Measurements from ENCODE around the gene MIGA2.

MIGA2 gene

DNA sequence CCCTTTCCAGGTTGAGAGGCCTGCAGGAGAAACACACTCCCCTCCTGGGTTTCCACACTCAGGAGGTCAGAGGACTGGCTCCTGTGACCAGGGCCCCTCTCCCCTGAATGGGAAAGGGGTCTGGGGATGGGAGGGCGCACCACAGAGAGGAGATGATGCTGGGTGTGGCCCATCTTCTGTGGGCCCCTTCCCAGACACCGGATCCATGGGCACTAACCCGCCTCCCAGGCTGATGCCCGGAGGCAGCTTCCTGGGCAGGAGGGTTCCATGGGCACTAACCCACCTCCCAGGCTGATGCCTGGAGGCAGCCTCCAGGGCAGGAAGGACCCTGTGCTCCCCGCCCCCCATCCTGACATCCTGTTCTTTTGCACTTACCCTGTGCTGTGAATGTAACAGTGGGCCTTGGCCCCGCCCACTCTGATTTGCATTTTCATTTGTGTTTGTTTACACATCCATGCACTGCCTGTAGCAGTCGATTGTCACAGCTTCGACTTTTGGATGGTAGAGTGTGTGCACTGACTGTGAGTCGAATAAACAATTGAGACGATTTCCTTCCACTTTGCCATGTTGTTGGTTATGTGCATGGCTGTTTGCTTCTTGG lies 35.2 kb downstream of the MIGA2 start:
- peak in 3 of 56 donors; percentile 6 to 13 (median 12) for DNase-seq

- no peak for DNase-seq
Measured at GRCh38 chr9:129072171-129072570, 35.7 kb downstream of the MIGA2 start.

- no peak for DNase-seq
Measured at GRCh38 chr9:129073404-129073803, 37.0 kb downstream of the MIGA2 start.

DNA sequence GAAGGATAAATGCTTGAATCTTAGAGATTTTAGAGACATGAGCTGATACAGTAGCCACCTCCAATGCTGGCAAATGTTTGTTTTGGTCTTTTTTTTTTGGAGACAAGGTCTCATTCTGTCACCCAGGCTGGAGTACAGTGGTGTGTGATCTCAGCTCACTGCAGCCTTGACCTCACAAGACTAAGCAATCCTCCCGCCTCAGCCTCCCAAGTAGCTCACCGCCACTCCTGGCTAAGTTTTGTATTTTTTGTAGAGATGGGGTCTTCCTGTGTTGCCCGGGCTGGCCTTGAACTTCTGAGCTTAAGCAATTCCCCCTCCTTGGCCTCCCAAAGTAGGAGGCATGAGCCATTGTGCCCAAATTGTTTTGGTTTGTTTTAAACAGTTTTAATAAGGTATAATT lies 37.7 kb downstream of the MIGA2 start:
- DNase-seq = no peak

GRCh38 chr9:129075996-129076639 lies 39.7 kb downstream of the MIGA2 start:
- no peak for DNase-seq

DNA sequence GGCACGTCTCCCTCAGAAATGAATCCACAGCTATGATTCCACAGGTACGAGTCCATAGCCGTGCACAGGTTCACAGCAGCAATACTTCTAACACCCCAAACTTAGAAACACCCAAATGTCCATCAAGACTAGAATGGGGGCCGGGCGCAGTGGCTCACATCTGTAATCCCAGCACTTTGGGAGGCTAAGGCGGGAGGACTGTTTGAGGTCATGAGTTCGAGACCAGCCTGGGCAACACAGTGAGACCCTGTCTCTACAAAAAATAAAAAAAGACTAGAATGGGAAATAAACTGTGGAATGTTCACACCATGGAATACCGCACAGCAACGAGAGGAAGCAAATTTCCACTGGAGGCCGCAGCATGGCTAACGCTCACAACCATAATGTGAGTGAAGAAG lies 40.2 kb downstream of the MIGA2 start:
- no peak for DNase-seq

GRCh38 chr9:129077236-129077635 lies 40.8 kb downstream of the MIGA2 start:
- no peak for DNase-seq

GRCh38 chr9:129078691-129079503 lies 42.5 kb downstream of the MIGA2 start:
- no peak for DNase-seq

GRCh38 chr9:129079829-129080228 lies 43.4 kb downstream of the MIGA2 start:
- no peak for DNase-seq

GRCh38 chr9:129080298-129080600 lies 43.8 kb downstream of the MIGA2 start:
- no peak for DNase-seq

DNA sequence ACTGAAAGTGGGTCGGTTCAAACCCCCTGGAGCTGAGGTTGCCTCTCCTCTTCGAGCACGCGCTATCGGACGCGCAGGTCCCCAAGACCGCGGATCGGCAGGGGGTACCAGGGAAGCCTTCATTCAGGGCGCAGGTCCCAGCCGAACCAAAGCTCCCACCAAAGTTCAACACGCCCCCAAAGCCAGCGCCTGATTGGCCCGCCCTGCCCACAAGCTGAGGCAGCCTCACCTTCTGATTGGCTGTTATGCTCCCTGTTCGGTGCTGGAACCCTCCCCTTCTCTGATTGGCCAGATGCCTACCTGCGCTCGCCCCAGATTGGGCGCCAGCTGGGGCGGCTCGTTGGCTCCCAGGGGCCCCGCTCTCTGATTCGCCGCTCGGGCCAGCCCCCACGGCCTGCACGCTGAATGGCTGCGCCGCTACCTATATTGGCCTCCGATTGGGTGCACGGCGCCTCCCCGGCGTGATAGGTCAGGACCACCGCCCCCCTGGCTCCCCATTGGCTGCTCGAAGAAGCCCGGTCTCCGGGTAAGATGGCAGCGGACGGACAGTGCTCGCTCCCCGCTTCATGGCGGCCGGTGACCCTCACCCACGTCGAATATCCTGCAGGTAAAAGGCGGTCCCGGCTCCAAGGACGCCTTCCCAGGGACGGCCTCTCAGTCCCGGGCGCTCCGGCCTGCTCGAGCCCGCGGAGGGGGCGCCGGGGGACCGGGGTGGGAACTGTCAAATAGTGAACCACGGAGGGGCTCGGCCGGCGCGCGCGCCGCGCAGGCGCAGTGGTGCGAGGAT lies 44.4 kb downstream of the MIGA2 start, which contains the start of gene DOLPP1:
Gene DOLPP1 (plus strand): TSS at position 511 of the 787 bp plus-strand sequence. CDS start 21 bp downstream, at position 532.
- DNase-seq = peak; percentile 94 to 100 (median 98)

DNA sequence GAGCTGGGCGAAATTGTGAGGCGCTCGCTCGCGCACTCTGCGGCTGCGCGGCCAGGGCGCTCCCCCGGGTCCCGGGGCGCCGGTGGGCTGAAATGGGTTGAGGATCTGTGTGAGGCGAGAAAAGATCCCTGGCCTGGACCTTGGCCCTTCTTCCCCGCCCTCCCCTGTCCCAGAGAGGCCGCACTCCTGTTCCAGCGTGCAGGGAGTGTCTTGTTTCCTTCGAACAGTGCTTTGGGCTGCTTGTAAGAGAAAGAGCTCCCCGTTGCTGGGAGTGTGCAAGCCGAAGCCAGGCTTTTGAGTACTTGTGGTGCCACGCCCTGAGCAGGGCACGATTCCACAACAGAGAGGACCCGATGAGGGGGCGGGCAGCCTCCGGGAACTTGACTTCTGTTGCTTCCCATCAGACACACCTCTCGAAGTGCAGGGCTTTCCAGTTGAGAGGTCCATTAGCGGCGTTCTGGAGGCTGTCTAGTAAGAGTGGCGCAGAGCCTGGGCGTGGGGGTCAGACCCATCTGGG lies 45.0 kb downstream of the MIGA2 start:
- DNase-seq = peak in 2 of 56 donors; percentile 57 to 58

- DNase-seq = no peak
Measured at GRCh38 chr9:129084087-129084486, 47.7 kb downstream of the MIGA2 start.

DNA sequence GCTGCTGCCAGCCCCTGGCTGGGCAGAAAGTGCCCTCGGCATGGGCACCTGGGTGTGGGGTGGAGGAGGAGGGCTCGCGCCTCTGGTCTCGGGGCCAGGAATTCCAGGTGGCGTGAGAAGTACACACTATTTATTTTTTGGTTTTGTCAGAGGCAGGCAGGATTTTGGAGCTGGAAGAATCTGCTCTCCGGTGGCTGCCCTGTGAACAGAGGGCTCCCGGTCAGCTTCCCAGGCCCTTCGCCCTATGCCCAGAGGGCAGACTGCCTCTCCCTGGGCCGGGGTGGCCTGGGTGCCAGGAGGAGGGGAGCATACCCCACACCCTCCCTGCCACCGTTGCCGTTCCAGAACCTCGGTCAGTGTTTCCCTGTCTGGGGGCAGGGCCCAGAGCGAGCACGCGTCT lies 52.8 kb downstream of the MIGA2 start:
- no peak for DNase-seq

DNA sequence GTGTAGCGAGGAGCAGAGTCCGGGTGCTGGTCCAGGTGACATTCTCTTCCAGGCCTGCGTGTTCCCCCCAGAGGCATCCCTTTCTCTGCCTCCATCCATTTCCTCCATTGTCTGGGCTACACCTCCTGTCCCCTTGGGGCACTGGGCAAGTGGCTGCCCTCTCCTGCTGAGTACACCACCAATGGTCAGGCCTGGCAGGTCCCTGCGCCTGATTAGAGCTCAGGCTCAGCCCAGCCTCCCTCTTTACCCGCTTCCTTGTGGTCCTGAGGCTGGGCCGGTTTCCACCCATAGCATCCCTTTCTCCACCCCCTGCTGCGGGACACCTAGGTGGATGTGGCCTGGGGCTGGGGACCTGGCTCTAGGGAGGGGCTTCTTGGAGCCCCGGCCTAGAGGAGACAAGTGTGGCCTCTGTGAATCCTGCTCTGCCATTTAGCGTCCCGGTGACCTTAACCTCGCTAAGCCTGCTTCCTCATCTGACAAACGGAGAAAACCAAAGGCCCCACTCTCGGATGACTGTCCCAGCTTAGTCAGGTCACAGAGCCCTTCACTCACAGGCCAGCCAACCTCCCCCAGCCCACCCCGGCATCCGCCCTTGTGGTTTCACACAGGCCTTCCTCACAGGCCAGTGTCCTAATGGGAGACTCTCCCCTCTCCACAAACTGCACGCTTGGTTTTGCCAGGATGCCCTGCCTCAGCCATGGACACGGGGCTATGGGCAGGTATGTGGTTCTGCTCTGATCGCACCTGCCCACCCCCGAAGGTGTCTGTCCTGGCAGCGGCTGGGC lies 57.4 kb downstream of the MIGA2 start:
- DNase-seq = no peak

DNA sequence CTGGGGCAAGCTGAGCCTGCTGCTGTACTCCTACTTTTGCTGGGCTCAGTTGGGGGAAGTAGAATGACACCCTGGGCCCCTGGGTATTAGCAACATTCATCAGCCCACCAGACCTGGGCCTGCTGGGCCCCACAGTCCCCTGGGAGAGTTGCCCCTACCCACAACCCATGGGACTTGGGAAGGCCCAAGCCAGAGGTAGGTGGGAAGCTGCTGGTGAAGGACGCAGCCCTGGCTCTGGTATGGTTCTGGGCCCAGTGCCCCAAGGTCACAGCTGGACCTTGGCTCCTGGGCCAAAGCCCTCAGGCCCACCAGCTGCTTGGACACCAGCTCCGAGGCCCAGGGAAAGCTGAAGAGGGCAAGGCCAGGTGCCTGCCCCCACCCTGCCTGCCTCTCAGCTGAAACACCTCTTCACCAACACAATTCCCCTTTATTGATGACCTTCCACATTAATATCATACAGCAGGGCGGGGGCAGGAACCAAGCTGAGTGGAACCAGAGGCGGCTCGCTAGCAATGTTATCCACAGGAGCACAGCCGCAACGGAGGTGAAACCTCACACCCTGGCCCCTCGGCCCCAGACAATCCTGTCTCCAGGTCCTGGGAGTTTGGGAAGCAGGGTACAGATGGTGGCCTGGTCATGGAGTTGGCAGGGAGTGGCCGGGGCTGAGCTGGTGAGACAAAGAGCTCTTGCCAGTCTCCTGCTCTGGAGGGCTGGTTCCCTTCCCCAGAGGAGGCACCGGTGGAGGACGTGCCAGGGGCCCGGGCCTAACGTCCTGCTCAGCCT lies 58.2 kb downstream of the MIGA2 start:
- DNase-seq = no peak

DNA sequence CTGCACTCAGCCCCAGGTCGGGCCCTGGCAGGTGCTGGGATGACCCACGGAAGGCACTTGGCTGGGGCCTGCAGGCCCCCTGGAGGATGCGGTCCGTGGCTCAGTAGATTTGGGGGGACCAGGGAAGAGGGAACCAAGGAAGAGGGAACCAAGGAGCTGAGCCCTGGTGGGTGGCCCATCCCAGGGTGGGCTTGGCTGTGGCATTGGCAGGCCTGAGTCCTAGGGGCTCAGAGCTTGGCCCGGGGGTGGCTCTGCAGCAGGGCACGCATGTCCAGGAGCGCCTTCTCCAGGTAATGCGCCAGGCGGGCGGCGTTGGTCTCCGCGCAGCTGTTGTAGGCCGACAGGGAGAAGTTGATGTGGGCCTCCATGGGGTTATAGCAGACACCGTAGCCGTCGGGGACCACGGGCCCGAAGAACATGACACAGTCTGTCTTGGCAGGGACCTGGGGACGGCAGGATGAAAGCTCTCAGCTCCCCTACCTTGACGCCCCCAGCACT lies 58.8 kb downstream of the MIGA2 start:
- DNase-seq = no peak

GRCh38 chr9:129095908-129096307 lies 59.5 kb downstream of the MIGA2 start:
- no peak for DNase-seq

- no peak for DNase-seq
Measured at GRCh38 chr9:129097671-129098306, 61.4 kb downstream of the MIGA2 start.

Data from amygdala (tissue), 56 donors.